K562 (cell line): ENCODE measurements around the gene TBX10. TPM values are rescaled to one million over a fixed set of nuclear protein-coding genes. Genes with fewer than 3 reads are reported as not detected.
A peak's percentile ranks its signal among the peaks of the same experiment; 100 is the strongest.

Source experiments
- ATAC-seq: fragments of 200-7000 bp; cut with Tn5 transposase; 3 replicates; pipeline ENCODE4 v1.9.1; 2020; ENCODE audit warnings: moderate library complexity
- BruUV-seq: library from RNA; stranded (reverse); fragments of 400-500 nt; replicated peaks from 2 replicates; lab custom pipeline; 2021; lab: Mats Ljungman, UMichigan
- CTCF ChIA-PET: fragments of 300-600 bp; formaldehyde crosslinking; extraction: SDS; loops from one replicate; lab custom pipeline; 2021; ENCODE audit warnings: low intra/inter-chr PET ratio; lab: Yijun Ruan, JAX
- POLR2A ChIA-PET: fragments of 300-600, 350-650 bp; sonication (Branson Sonifier 250); formaldehyde crosslinking; extraction: SDS; loops from one replicate; lab custom pipeline; 2021; ENCODE audit warnings: antibody characterized with exemption, inconsistent platforms; lab: Yijun Ruan, JAX
- DNase-seq, 4 experiments: peaks; one replicate each; pipeline versions ENCODE4 v3.0.0 to v3.0.0-alpha.2; 2011 to 2018; ENCODE audit warnings: low spot score in 3 of 4, mixed read lengths in 3 of 4; ENCODE audit errors: extremely low read depth in 1 of 4
- FAIRE-seq: peaks from 2 replicates; lab custom pipeline; 2011; peaks lifted over from hg19 to GRCh38; lab: Jason Lieb, UNC
- H2AFZ ChIP-seq: 2 replicates; pipeline ENCODE4 v1.6.0; 2011; ENCODE audit warnings: low read depth, low read length, control low read depth, inconsistent platforms
- H3K27ac ChIP-seq: fragments of 200-600 bp; 3 replicates; pipeline ENCODE4 v1.8.0; 2011; ENCODE audit warnings: low read depth, mild to moderate bottlenecking, control low read depth, inconsistent platforms, low read length, moderate library complexity, mixed read lengths; ENCODE audit errors: extremely low read depth
- H3K27me3 ChIP-seq, 2 experiments: fragments of 300-600 bp in 1 of 2; 2 replicates in 1 of 2; 3 replicates in 1 of 2; pipeline versions ENCODE4 v1.6.0 to v1.8.0; 2011; ENCODE audit warnings: inconsistent platforms in 2 of 2, low read length in 2 of 2, mild to moderate bottlenecking in 1 of 2, mixed read lengths in 1 of 2, moderate library complexity in 1 of 2; ENCODE audit not compliant: control insufficient read depth in 2 of 2, insufficient read depth in 2 of 2
- H3K36me3 ChIP-seq: fragments of 300-600 bp; 3 replicates; pipeline ENCODE4 v1.8.0; 2011; ENCODE audit warnings: mild to moderate bottlenecking, low read length, inconsistent platforms; ENCODE audit not compliant: control insufficient read depth, insufficient read depth
- H3K4me1 ChIP-seq, 2 experiments: fragments of 200-600 bp in 1 of 2; replicated peaks in 1 of 2; 2 replicates in 1 of 2; 3 replicates in 1 of 2; pipeline versions ENCODE4 v1.5.1 to v1.8.0; 2011; ENCODE audit warnings: inconsistent platforms in 2 of 2, low read length in 2 of 2, mild to moderate bottlenecking in 1 of 2, mixed read lengths in 1 of 2, moderate library complexity in 1 of 2; ENCODE audit not compliant: control insufficient read depth in 2 of 2, insufficient read depth in 2 of 2
- H3K4me2 ChIP-seq: 2 replicates; pipeline ENCODE4 v1.6.1; 2011; ENCODE audit warnings: low read length, control low read depth, inconsistent platforms, mixed read lengths; ENCODE audit not compliant: insufficient read depth
- H3K4me3 ChIP-seq: fragments of 200-600 bp; sonication (generic), shearing (Covaris generic); 2 replicates; pipeline ENCODE4 v1.5.1; 2016; ENCODE audit warnings: control low read depth, inconsistent platforms
- H3K79me2 ChIP-seq: fragments of 200-600 bp; 3 replicates; pipeline ENCODE4 v1.8.0; 2011; ENCODE audit warnings: low read length, inconsistent platforms; ENCODE audit not compliant: control insufficient read depth, insufficient read depth
- H3K9ac ChIP-seq, 2 experiments: 2 replicates each; pipeline versions ENCODE4 v1.6.0 to v1.6.1; 2011; ENCODE audit warnings: low read depth in 2 of 2, low read length in 2 of 2, control low read depth in 1 of 2, inconsistent platforms in 1 of 2, mild to moderate bottlenecking in 1 of 2, mixed read lengths in 1 of 2; ENCODE audit not compliant: insufficient read depth in 1 of 2
- H3K9me1 ChIP-seq: one replicate; pipeline ENCODE4 v1.6.0; 2011; ENCODE audit warnings: inconsistent platforms, mild to moderate bottlenecking, low read length, moderate library complexity; ENCODE audit not compliant: control insufficient read depth, insufficient read depth
- H3K9me3 ChIP-seq: replicated peaks from 2 replicates; pipeline ENCODE4 v1.5.1; 2011; ENCODE audit warnings: low read depth, low read length, inconsistent platforms; ENCODE audit not compliant: control insufficient read depth, insufficient read depth
- H4K20me1 ChIP-seq: replicated peaks from 2 replicates; pipeline ENCODE4 v1.6.1; 2011; ENCODE audit warnings: low read length, inconsistent platforms, mixed read lengths; ENCODE audit not compliant: control insufficient read depth, insufficient read depth
- CHD7 ChIP-seq: fragments of 200-600 bp; sonication (generic); IDR thresholded peaks from one replicate; pipeline ENCODE4 v1.6.1; 2012; ENCODE audit warnings: mild to moderate bottlenecking, low read depth, low read length, inconsistent platforms
- WGBS: fragments of 100-300 bp; shearing (Covaris generic); methylation state at CpG from one replicate; pipeline ENCODE4 v1.1.6; 2016; ENCODE audit warnings: low coverage, mixed read lengths; ENCODE audit not compliant: insufficient coverage; ENCODE audit errors: missing lambda C conversion rate; 5-methylcytosine and 5-hydroxymethylcytosine counted together
- in situ Hi-C: fragments of 300-500 bp; cut with MboI; formaldehyde crosslinking; loops from 4 replicates; pipeline ENCODE4 v1.15.0; 2018; ENCODE audit warnings: inconsistent platforms, mixed read lengths
- intact Hi-C: fragments of 100-400 bp; cut with micrococcal nuclease; formaldehyde crosslinking; loops from 2 replicates; pipeline ENCODE4 v1.14.2; 2022
- polyA plus RNA-seq, 8 experiments: library from polyadenylated mRNA; depleted of rRNA in 4 of 8; stranded (reverse) in 5 of 8; unstranded in 3 of 8; fragments of >200 nt; fragmentation: Nextera tagmentation in 2 of 8; fragmentation: Illumina TruSeq in 1 of 8; extraction: Ambion mirVana in 2 of 8; extraction: Trizol in 1 of 8; gene quantifications; 2 replicates each; pipeline versions ENCODE4 v1.2.1 to v1.2.3, GENCODE V29; 2011 to 2014; ENCODE audit warnings: inconsistent platforms in 1 of 8, missing spikeins in 1 of 8
- total RNA-seq, 7 experiments: library from RNA; depleted of rRNA in 6 of 7; stranded (reverse); fragments of >200 nt in 6 of 7; fragmentation: Illumina TruSeq in 2 of 7; extraction: Trizol in 2 of 7; gene quantifications; 2 replicates each; pipeline versions ENCODE4 v1.2.1 to v1.2.3, GENCODE V29; 2011 to 2021; ENCODE audit warnings: low replicate concordance in 1 of 7

Gene TBX10
- total and polyA plus RNA-seq, 9 of the 15 experiments (the other 6 are each of a cell fraction or from before 2014, with no cell fraction given) = not detected

GRCh38 chr11:67592880-67593564 is 46.5 kb downstream of the TBX10 start:
- Histone ChIP-seq H3K9me1 (no peaks in the 10 kb centered on the region), H3K36me3 (peaks cover 3% of the 10 kb centered on the region; the same call in 2 of the 3 replicates), H3K79me2 (no peaks in the 10 kb centered on the region), H3K9me3 (peaks cover 4% of the 10 kb centered on the region; the same call in 1 of the 2 replicates), H4K20me1 (no peaks in the 10 kb centered on the region), H3K27ac (no peak overlapping the region), H3K27me3 (no peaks in the 10 kb centered on the region), H3K9ac (peak overlapping the region in 1 of 2 experiments; percentile 73; a peak in 2 of 4 replicates), H2AFZ (peak overlapping the region; percentile 36; the same call in 1 of the 2 replicates), H3K4me1 (peaks cover 0 to 9% of the 10 kb centered on the region in 2 experiments; a peak in 4 of 5 replicates), H3K4me3 (no peak overlapping the region), H3K4me2 (no peak overlapping the region)
- ATAC-seq (no peak), FAIRE-seq (no peak), DNase-seq (no peak)
- POLR2A ChIA-PET = interaction anchor here (0.6 to 2.1 kb wide), 5 partner anchors 8 to 38 kb away, joined by 3 to 21 read pairs (median 6); partner anchors contain the start of gene GSTP1
- no TSS peak for BruUV-seq
- CTCF ChIA-PET = no interaction called here
- intact Hi-C loops (no loop called here), in situ Hi-C loops (no loop called here)
- no peak for TF ChIP-seq CHD7
- WGBS = 67% methylated on average over 12 of the region's 12 CpGs
